H9 (cell line): ENCODE measurements around the gene TCF4. TPM values are rescaled to one million over a fixed set of nuclear protein-coding genes. Genes with fewer than 3 reads are reported as not detected.

Source experiments
- DNase-seq: peaks from one replicate; pipeline ENCODE4 v3.0.0-alpha.2; 2017
- H2AFZ ChIP-seq: one replicate; pipeline ENCODE4 v1.6.1; 2013; ENCODE audit warnings: mild to moderate bottlenecking, low read length, control low read depth, moderate library complexity
- H2AK5ac ChIP-seq: 2 replicates; pipeline ENCODE4 v1.6.1; 2013; ENCODE audit warnings: low read length, control low read depth, mixed read lengths; ENCODE audit not compliant: insufficient read length
- H2BK120ac ChIP-seq: one replicate; pipeline ENCODE4 v1.6.1; 2013; ENCODE audit warnings: low read depth, mild to moderate bottlenecking, low read length, control low read depth, inconsistent platforms; ENCODE audit not compliant: poor library complexity, severe bottlenecking
- H2BK12ac ChIP-seq: 2 replicates; pipeline ENCODE4 v1.6.1; 2013; ENCODE audit warnings: low read length, control low read depth, mixed read lengths, low read depth; ENCODE audit not compliant: insufficient read length
- H2BK15ac ChIP-seq: 2 replicates; pipeline ENCODE4 v1.6.1; 2013; ENCODE audit warnings: low read depth, low read length, control low read depth
- H2BK20ac ChIP-seq: one replicate; pipeline ENCODE4 v1.6.1; 2013; ENCODE audit warnings: low read depth, mild to moderate bottlenecking, low read length, control low read depth, inconsistent platforms; ENCODE audit not compliant: poor library complexity, severe bottlenecking
- H2BK5ac ChIP-seq: 2 replicates; pipeline ENCODE4 v1.6.1; 2013; ENCODE audit warnings: low read length, control low read depth, mixed read lengths; ENCODE audit not compliant: insufficient read length
- H3K14ac ChIP-seq: 2 replicates; pipeline ENCODE4 v1.6.1; 2013; ENCODE audit warnings: low read length, control low read depth; ENCODE audit not compliant: insufficient read depth
- H3K18ac ChIP-seq: 2 replicates; pipeline ENCODE4 v1.6.1; 2013; ENCODE audit warnings: low read depth, mild to moderate bottlenecking, mixed read lengths, low read length, control low read depth; ENCODE audit not compliant: insufficient read length
- H3K23ac ChIP-seq: 2 replicates; pipeline ENCODE4 v1.6.1; 2013; ENCODE audit warnings: low read length, control low read depth, mixed read lengths, low read depth; ENCODE audit not compliant: insufficient read length
- H3K23me2 ChIP-seq: 2 replicates; pipeline ENCODE4 v1.6.1; 2013; ENCODE audit warnings: low read depth, mild to moderate bottlenecking, mixed read lengths, low read length, control low read depth; ENCODE audit not compliant: insufficient read length, poor library complexity, severe bottlenecking
- H3K27ac ChIP-seq: 2 replicates; pipeline ENCODE4 v1.5.1; 2013; ENCODE audit warnings: low read length, control low read depth, mixed read lengths, low read depth; ENCODE audit not compliant: insufficient read length
- H3K27me3 ChIP-seq: 2 replicates; pipeline ENCODE4 v1.6.1; 2013; ENCODE audit warnings: low read length, control low read depth, inconsistent platforms; ENCODE audit not compliant: insufficient read depth
- H3K4ac ChIP-seq: 2 replicates; pipeline ENCODE4 v1.6.1; 2013; ENCODE audit warnings: low read depth, mild to moderate bottlenecking, control low read depth, inconsistent platforms, low read length, moderate library complexity
- H3K4me1 ChIP-seq: 2 replicates; pipeline ENCODE4 v1.6.1; 2013; ENCODE audit warnings: low read length, control low read depth, inconsistent platforms; ENCODE audit not compliant: insufficient read depth
- H3K4me2 ChIP-seq: 2 replicates; pipeline ENCODE4 v1.6.1; 2013; ENCODE audit warnings: low read length, control low read depth, mixed read lengths; ENCODE audit not compliant: insufficient read length, insufficient read depth
- H3K56ac ChIP-seq: 2 replicates; pipeline ENCODE4 v1.6.1; 2013; ENCODE audit warnings: low read depth, mild to moderate bottlenecking, mixed read lengths, low read length, control low read depth; ENCODE audit not compliant: insufficient read length
- H3K79me1 ChIP-seq: 2 replicates; pipeline ENCODE4 v1.6.1; 2013; ENCODE audit warnings: low read depth, mild to moderate bottlenecking, moderate library complexity, low read length, control low read depth, inconsistent platforms; ENCODE audit not compliant: insufficient read depth, poor library complexity, severe bottlenecking
- H3K79me2 ChIP-seq: 2 replicates; pipeline ENCODE4 v1.6.1; 2013; ENCODE audit warnings: low read length, control low read depth, inconsistent platforms; ENCODE audit not compliant: insufficient read depth
- H3K9ac ChIP-seq: 2 replicates; pipeline ENCODE4 v1.6.1; 2013; ENCODE audit warnings: low read length, control low read depth, mixed read lengths; ENCODE audit not compliant: insufficient read length; ENCODE audit errors: extremely low read depth
- H3K9me3 ChIP-seq: one replicate; pipeline ENCODE4 v1.6.1; 2013; ENCODE audit warnings: low read depth, low read length, inconsistent platforms; ENCODE audit not compliant: control insufficient read depth
- H3T11ph ChIP-seq: one replicate; pipeline ENCODE4 v1.6.1; 2013; ENCODE audit warnings: mild to moderate bottlenecking, low read length, control low read depth, inconsistent platforms
- H4K20me1 ChIP-seq: one replicate; pipeline ENCODE4 v1.6.1; 2013; ENCODE audit not compliant: control insufficient read depth, insufficient read length, insufficient read depth
- H4K5ac ChIP-seq: 2 replicates; pipeline ENCODE4 v1.6.1; 2013; ENCODE audit warnings: low read depth, mild to moderate bottlenecking, mixed read lengths, low read length, control low read depth; ENCODE audit not compliant: insufficient read length
- H4K8ac ChIP-seq: replicated peaks from 2 replicates; pipeline ENCODE4 v1.6.1; 2013; ENCODE audit warnings: low read length, control low read depth, mixed read lengths, low read depth; ENCODE audit not compliant: insufficient read length
- H4K91ac ChIP-seq: 2 replicates; pipeline ENCODE4 v1.6.1; 2013; ENCODE audit warnings: low read depth, mild to moderate bottlenecking, moderate library complexity, mixed read lengths, low read length, control low read depth; ENCODE audit not compliant: insufficient read length
- H3K27ac Mint-ChIP-seq, 3 experiments: 2 replicates in 2 of 3; 3 replicates in 1 of 3; pipeline ENCODE4 v1.8.0; 2020 to 2021; ENCODE audit warnings: mixed read lengths in 3 of 3, mild to moderate bottlenecking in 1 of 3, moderate library complexity in 1 of 3
- H3K27me3 Mint-ChIP-seq: 2 replicates; pipeline ENCODE4 v1.8.0; 2021; ENCODE audit warnings: low read depth, mild to moderate bottlenecking, moderate library complexity, mixed read lengths
- H3K36me3 Mint-ChIP-seq, 3 experiments: 2 replicates in 2 of 3; 3 replicates in 1 of 3; pipeline ENCODE4 v1.8.0; 2020 to 2021; ENCODE audit warnings: low read depth in 3 of 3, mixed read lengths in 3 of 3; ENCODE audit not compliant: insufficient read depth in 1 of 3
- H3K4me1 Mint-ChIP-seq, 2 experiments: 2 replicates each; pipeline ENCODE4 v1.8.0; 2020; ENCODE audit warnings: mixed read lengths in 2 of 2
- H3K4me3 Mint-ChIP-seq, 2 experiments: 2 replicates in 1 of 2; 3 replicates in 1 of 2; pipeline ENCODE4 v1.8.0; 2020 to 2021; ENCODE audit warnings: mild to moderate bottlenecking in 2 of 2, mixed read lengths in 2 of 2, moderate library complexity in 1 of 2
- H3K9me3 Mint-ChIP-seq, 2 experiments: 2 replicates in 1 of 2; 3 replicates in 1 of 2; pipeline ENCODE4 v1.8.0; 2020; ENCODE audit warnings: mild to moderate bottlenecking in 2 of 2, mixed read lengths in 2 of 2, moderate library complexity in 1 of 2
- CTCF ChIP-seq: fragments of 200-600 bp; sonication (generic); conservative IDR thresholded peaks from 3 replicates; pipeline ENCODE4 v1.8.0; 2021; ENCODE audit warnings: antibody characterized with exemption, mild to moderate bottlenecking
- WGBS: extraction: QIAGEN DNeasy Blood & Tissue Kit; methylation state at CpG from one replicate; pipeline ENCODE4 v1.1.7; 2013; ENCODE audit warnings: missing lambda C conversion rate, low lambda C conversion rate, mixed read lengths; ENCODE audit not compliant: insufficient read length; ENCODE audit errors: extremely low coverage; 5-methylcytosine and 5-hydroxymethylcytosine counted together
- total RNA-seq: library from RNA; stranded (reverse); gene quantifications from 2 replicates; pipeline ENCODE4 v1.2.1, GENCODE V29; 2021

The TCF4 gene
- total RNA-seq, 1 experiment from 2014 or later: 99.4 TPM

- H3K18ac ChIP-seq: no peak overlapping the region
- H3K9ac ChIP-seq: no peak overlapping the region
- H4K20me1 ChIP-seq: no peaks in the 10 kb centered on the region
- H2BK15ac ChIP-seq: no peak overlapping the region
- no peak overlapping the region for H2BK12ac ChIP-seq
- no peaks in the 10 kb centered on the region for H3K79me2 ChIP-seq
- no peak overlapping the region for H3T11ph ChIP-seq
- no peak overlapping the region for H4K91ac ChIP-seq
- Mint-ChIP-seq H3K4me3 (no peak overlapping the region), H3K9me3 (no peaks in the 10 kb centered on the region), H3K4me1 (peaks cover 7 to 16% of the 10 kb centered on the region in 2 experiments), H3K36me3 (peaks cover 2 to 26% (median 20%) of the 10 kb centered on the region in 3 experiments; a peak in 5 of 7 replicates), H3K27ac (no peak overlapping the region), H3K27me3 (no peaks in the 10 kb centered on the region)
- no peaks in the 10 kb centered on the region for H3K79me1 ChIP-seq
- no CpG with 5 or more reads among the region's 3 CpGs for WGBS
- H4K8ac ChIP-seq: no peak overlapping the region
- TF ChIP-seq CTCF: no peak
- no peak overlapping the region for H3K4me2 ChIP-seq
- no peak overlapping the region for H2AFZ ChIP-seq
- H3K27me3 ChIP-seq: no peaks in the 10 kb centered on the region
- no peak overlapping the region for H2BK120ac ChIP-seq
- H2BK20ac ChIP-seq: no peak overlapping the region
- H3K4me1 ChIP-seq: no peaks in the 10 kb centered on the region; the same call in 1 of the 2 replicates
- no peak overlapping the region for H4K5ac ChIP-seq
- H3K4ac ChIP-seq: no peak overlapping the region
- no peak overlapping the region for H3K27ac ChIP-seq
- H3K14ac ChIP-seq: no peak overlapping the region
- H3K9me3 ChIP-seq: no peaks in the 10 kb centered on the region
- no peak overlapping the region for H2BK5ac ChIP-seq
- no peak overlapping the region for H2AK5ac ChIP-seq
- no peak overlapping the region for H3K23ac ChIP-seq
- H3K23me2 ChIP-seq: no peaks in the 10 kb centered on the region
- no peak overlapping the region for H3K56ac ChIP-seq
- DNase-seq: no peak
These were observed 350.3 kb downstream of the TCF4 start for GRCh38 chr18:55237660-55238059.
